Right atrium auricular region (tissue), 2 donors: ENCODE results near the gene RO60. TPM values are rescaled to one million over a fixed set of nuclear protein-coding genes. Genes with fewer than 3 reads are reported as not detected.

ENCODE experiments used
- DNase-seq: peaks from one replicate; pipeline ENCODE4 v3.0.0-alpha.2; 2019; ENCODE audit warnings: low spot score
- H3K27ac ChIP-seq, 2 donors: fragments of 200-600 bp; sonication (generic); 1 replicate in 1 of 2; 2 replicates in 1 of 2; pipeline ENCODE4 v1.5.1; 2016 to 2019
- H3K27me3 ChIP-seq, 2 donors: fragments of 200-600 bp; sonication (generic); one replicate each; pipeline versions ENCODE4 v1.5.1 to v1.6.0; 2017 to 2019
- H3K36me3 ChIP-seq: fragments of 200-600 bp; sonication (generic); one replicate; pipeline ENCODE4 v1.5.1; 2016
- H3K4me1 ChIP-seq, 2 donors: fragments of 200-600 bp; sonication (generic); one replicate each; pipeline versions ENCODE4 v1.5.1 to v1.6.0; 2017 to 2019
- H3K4me3 ChIP-seq, 2 donors: fragments of 200-600 bp; sonication (generic); 1 replicate in 1 of 2; 2 replicates in 1 of 2; pipeline ENCODE4 v1.5.1; 2017 to 2019; ENCODE audit warnings: mild to moderate bottlenecking in 1 of 2, moderate library complexity in 1 of 2
- H3K9me3 ChIP-seq, 2 donors: fragments of 200-600 bp; sonication (generic); one replicate each; pipeline ENCODE4 v1.5.1; 2019
- CTCF ChIP-seq, 2 donors: fragments of 200-600 bp; sonication (generic); IDR thresholded peaks; one replicate each; pipeline ENCODE4 v1.5.1; 2019; ENCODE audit warnings: antibody characterized with exemption in 2 of 2
- total RNA-seq, 2 donors: library from RNA; depleted of rRNA; stranded (reverse); fragments of >200 nt; gene quantifications; one replicate each; pipeline ENCODE4 v1.1.0, GENCODE V29; 2016

Gene RO60
- total RNA-seq, 2 donors from 2014 or later = 58.9 to 64.4 TPM

GRCh38 chr1:193077991-193078390, 18.6 kb downstream of the RO60 start:
- no peaks in the 10 kb centered on the region for H3K4me1 ChIP-seq
- H3K9me3 ChIP-seq = no peaks in the 10 kb centered on the region
- H3K27ac ChIP-seq = no peak overlapping the region
- no peaks in the 10 kb centered on the region for H3K27me3 ChIP-seq
- H3K4me3 ChIP-seq = no peak overlapping the region
- DNase-seq = no peak
- peaks cover 39% of the 10 kb centered on the region for H3K36me3 ChIP-seq
- TF ChIP-seq CTCF (IDR thresholded peaks at IDR 0.05) = no peak

GRCh38 chr1:193079187-193079586, 19.8 kb downstream of the RO60 start:
- Histone ChIP-seq H3K36me3 (peaks cover 51% of the 10 kb centered on the region), H3K27ac (no peak overlapping the region), H3K9me3 (no peaks in the 10 kb centered on the region), H3K4me3 (no peak overlapping the region), H3K4me1 (no peaks in the 10 kb centered on the region), H3K27me3 (no peaks in the 10 kb centered on the region)
- no peak for TF ChIP-seq CTCF (IDR thresholded peaks at IDR 0.05)
- no peak for DNase-seq

- H3K9me3 ChIP-seq = no peaks in the 10 kb centered on the region
- TF ChIP-seq CTCF (IDR thresholded peaks at IDR 0.05) = no peak
- H3K4me1 ChIP-seq = no peaks in the 10 kb centered on the region
- no peak for DNase-seq
- H3K36me3 ChIP-seq = peaks cover 50% of the 10 kb centered on the region
- no peaks in the 10 kb centered on the region for H3K27me3 ChIP-seq
- no peak overlapping the region for H3K27ac ChIP-seq
- no peak overlapping the region for H3K4me3 ChIP-seq
Observed at GRCh38 chr1:193083365-193084088, 24.1 kb downstream of the RO60 start.

- H3K27me3 ChIP-seq = no peaks in the 10 kb centered on the region
- no peak for DNase-seq
- TF ChIP-seq CTCF (IDR thresholded peaks at IDR 0.05) = no peak
- no peak overlapping the region for H3K27ac ChIP-seq
- H3K4me1 ChIP-seq = no peaks in the 10 kb centered on the region
- H3K36me3 ChIP-seq = peaks cover 48% of the 10 kb centered on the region
- no peaks in the 10 kb centered on the region for H3K9me3 ChIP-seq
- H3K4me3 ChIP-seq = no peak overlapping the region
Observed at GRCh38 chr1:193085263-193085662, 25.9 kb downstream of the RO60 start.

GRCh38 chr1:193086342-193086741, 26.9 kb downstream of the RO60 start:
- TF ChIP-seq CTCF (IDR thresholded peaks at IDR 0.05) = no peak
- Histone ChIP-seq H3K4me1 (no peaks in the 10 kb centered on the region), H3K4me3 (no peak overlapping the region), H3K36me3 (peaks cover 51% of the 10 kb centered on the region), H3K27me3 (no peaks in the 10 kb centered on the region), H3K9me3 (no peaks in the 10 kb centered on the region), H3K27ac (no peak overlapping the region)
- no peak for DNase-seq

- Histone ChIP-seq H3K4me3 (no peak overlapping the region), H3K36me3 (peaks cover 38% of the 10 kb centered on the region), H3K27ac (no peak overlapping the region), H3K27me3 (no peaks in the 10 kb centered on the region), H3K9me3 (no peaks in the 10 kb centered on the region), H3K4me1 (no peaks in the 10 kb centered on the region)
- no peak for TF ChIP-seq CTCF (IDR thresholded peaks at IDR 0.05)
- no peak for DNase-seq
Observed at GRCh38 chr1:193087893-193088292, 28.5 kb downstream of the RO60 start.
